Activated CD4-positive, alpha-beta T cell treated with anti-CD3 and anti-CD28 coated beads, Interleukin-2, amount 50 U/mL, for 48 hours (primary cell): ENCODE data around the gene LRRC10B.

Experiments used
- DNase-seq, 2 experiments: peaks; one replicate each; pipeline ENCODE4 v3.0.0-alpha.2; 2020

Gene LRRC10B

GRCh38 chr11:61510166-61510919 is 1.8 kb downstream of the LRRC10B start:
- no peak for DNase-seq

- DNase-seq, result no peak
These were observed 2.4 kb downstream of the LRRC10B start for GRCh38 chr11:61510974-61511373.

- no peak for DNase-seq
These were observed 2.8 kb downstream of the LRRC10B start for GRCh38 chr11:61511383-61511782.

- no peak for DNase-seq
These were observed 3.9 kb downstream of the LRRC10B start for GRCh38 chr11:61512435-61512834.

- no peak for DNase-seq
These were observed 4.7 kb downstream of the LRRC10B start for GRCh38 chr11:61513143-61513765.

- DNase-seq, result no peak
These were observed 5.7 kb downstream of the LRRC10B start for GRCh38 chr11:61514050-61514917.

GRCh38 chr11:61515686-61516085 is 7.1 kb downstream of the LRRC10B start:
- no peak for DNase-seq

- DNase-seq, result peak in 1 of 2 experiments; percentile 7
These were observed 7.6 kb downstream of the LRRC10B start for GRCh38 chr11:61516191-61516590.

- DNase-seq, result peak; percentile 63 to 66
These were observed 8.4 kb downstream of the LRRC10B start for GRCh38 chr11:61516675-61517572.

GRCh38 chr11:61518032-61518795 is 9.7 kb downstream of the LRRC10B start:
- no peak for DNase-seq

GRCh38 chr11:61522881-61523280 is 14.3 kb downstream of the LRRC10B start:
- no peak for DNase-seq

GRCh38 chr11:61524446-61524845 is 15.9 kb downstream of the LRRC10B start:
- no peak for DNase-seq

GRCh38 chr11:61524963-61525587 is 16.5 kb downstream of the LRRC10B start:
- no peak for DNase-seq

- DNase-seq, result no peak
These were observed 17.7 kb downstream of the LRRC10B start for GRCh38 chr11:61526229-61526628.

GRCh38 chr11:61526956-61527731 is 18.6 kb downstream of the LRRC10B start:
- DNase-seq, result no peak

GRCh38 chr11:61528114-61528513 is 19.6 kb downstream of the LRRC10B start:
- DNase-seq, result no peak

GRCh38 chr11:61529537-61530225 is 21.1 kb downstream of the LRRC10B start:
- DNase-seq, result no peak

GRCh38 chr11:61531044-61531443 is 22.5 kb downstream of the LRRC10B start:
- DNase-seq, result no peak

GRCh38 chr11:61532134-61533038 is 23.8 kb downstream of the LRRC10B start:
- peak; percentile 44 to 62 for DNase-seq
